Measurements from ENCODE around the gene AATK.

The AATK gene

GRCh38 chr17:81181811-81182185, 15.8 kb upstream of the AATK start:
- no peak for DNase-seq

- DNase-seq: no peak
Observed at GRCh38 chr17:81180836-81181810, 15.1 kb upstream of the AATK start.

DNA sequence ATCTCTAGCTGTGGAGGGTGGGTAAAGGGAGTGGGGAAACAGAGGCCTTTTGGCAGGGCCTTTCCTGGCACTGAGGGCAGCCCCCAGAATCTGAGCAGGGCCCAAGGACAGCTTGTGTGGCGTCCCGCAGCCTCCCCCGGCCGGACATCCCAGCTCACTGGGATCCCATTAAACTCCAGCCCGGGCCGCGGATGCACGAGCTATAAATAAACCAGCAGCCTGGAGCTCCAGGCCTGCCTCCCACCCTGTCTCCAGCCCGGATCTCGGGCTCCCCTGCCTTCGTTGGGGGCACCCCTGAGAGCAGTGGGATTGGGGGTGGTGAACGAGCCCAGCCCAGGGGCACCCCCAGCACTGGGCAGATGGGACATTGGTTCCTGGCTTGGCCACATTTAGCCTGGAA, 13.8 kb upstream of the AATK start:
- no peak for DNase-seq

DNA sequence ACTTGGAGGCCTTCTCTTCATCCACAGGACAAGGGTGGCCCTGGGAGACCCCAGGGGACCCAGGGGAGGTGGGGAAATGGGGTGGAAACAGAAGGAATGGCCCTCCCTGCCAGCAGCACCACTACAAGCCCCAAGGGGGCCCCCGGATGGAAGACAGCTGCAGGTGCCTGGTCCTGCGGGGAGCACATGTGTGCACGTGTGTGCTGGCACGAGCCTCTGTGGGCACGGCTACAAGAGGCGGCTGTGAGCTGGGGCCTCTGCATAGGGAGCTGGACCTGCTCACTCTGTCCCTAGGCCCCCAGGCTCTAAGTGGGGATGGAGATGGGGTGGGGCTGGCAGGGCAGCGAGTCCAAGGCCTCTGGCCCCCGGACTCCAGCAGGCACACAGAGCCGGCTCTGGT, 13.2 kb upstream of the AATK start:
- no peak for DNase-seq

GRCh38 chr17:81178136-81179091, 12.4 kb upstream of the AATK start:
- no peak for DNase-seq

- no peak for DNase-seq
Observed at GRCh38 chr17:81176666-81177065, 10.6 kb upstream of the AATK start.

- DNase-seq: no peak
Observed at GRCh38 chr17:81173762-81174155, 7.7 kb upstream of the AATK start.

GRCh38 chr17:81173052-81173761, 7.2 kb upstream of the AATK start:
- DNase-seq: no peak

DNA sequence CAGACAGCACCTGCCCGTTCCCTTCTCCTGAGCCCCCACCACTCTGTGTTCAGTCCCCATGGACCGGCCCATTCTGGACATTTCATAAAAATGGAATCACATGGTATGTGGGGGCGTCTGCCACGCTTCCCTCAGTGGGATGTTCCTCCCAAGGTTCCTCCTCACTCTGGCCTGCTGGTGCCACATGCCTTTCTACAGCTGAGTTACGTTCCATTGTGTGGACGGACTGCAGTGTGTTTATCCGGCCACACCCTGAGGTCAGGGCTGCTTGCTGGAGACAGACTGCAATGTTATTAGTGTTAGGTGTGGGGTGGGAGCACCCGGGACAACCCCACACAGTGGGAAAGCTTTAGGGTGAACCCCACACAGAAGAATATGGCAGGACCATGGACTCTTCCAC, 5.9 kb upstream of the AATK start:
- DNase-seq: no peak

DNA sequence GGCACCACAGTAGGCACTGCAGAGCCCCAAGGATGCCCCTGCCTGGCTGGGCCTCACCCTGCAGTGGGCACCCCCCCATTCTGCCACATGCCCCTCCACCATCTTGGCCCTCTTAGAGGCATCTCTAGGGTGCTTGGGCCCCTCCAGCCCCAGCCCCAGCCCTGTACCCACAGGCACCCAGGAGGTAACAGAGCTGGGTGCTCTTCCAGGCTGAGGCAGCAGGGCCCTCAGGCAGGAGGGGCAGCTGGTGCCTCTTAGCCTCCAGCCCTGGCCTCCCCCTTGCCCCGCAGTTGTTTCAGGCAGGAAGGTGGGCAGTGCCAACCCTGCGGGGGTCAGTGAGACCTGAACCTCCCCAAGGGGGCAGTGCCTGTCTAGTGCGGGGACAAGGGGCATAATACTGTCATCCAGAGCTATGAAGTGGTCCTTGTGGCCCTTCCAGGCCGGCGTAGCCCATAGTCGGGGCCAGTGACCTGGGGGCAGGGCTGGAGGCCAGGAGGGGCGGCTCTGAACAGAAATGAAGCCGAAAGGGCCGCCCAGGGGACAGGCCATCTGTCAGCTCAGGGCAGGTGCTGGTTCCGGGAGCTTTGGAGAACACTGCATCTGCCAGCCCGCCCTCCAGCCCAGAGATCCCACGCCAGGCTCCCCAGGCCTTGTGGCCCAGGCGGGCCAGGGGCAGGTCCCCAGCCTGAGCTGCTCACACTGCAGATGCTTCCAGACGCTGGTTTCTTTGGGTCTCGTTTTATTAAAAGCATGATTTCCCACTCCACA, 4.9 kb upstream of the AATK start:
- no peak for DNase-seq

DNA sequence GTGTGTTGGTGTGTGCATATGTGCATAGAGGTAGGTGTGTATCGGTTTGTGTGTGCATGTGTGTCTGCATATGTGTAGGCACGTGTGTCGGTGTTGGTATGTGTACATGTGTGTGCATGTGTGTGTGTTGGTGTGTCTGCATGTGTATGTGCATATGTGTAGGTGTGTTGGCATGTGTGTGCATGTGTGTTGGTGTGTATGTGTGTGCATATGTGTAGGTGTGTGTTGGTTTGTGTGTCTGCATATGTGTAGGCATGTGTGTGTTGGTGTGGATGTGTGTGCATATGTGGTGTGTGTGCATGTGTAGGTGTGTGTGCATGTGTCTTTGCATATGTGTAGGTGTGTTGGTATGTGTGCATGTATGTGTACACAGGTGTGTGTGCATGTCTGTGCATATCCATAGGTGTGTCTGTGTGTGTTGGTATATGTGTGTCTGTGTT, 3.9 kb upstream of the AATK start:
- DNase-seq: no peak

DNA sequence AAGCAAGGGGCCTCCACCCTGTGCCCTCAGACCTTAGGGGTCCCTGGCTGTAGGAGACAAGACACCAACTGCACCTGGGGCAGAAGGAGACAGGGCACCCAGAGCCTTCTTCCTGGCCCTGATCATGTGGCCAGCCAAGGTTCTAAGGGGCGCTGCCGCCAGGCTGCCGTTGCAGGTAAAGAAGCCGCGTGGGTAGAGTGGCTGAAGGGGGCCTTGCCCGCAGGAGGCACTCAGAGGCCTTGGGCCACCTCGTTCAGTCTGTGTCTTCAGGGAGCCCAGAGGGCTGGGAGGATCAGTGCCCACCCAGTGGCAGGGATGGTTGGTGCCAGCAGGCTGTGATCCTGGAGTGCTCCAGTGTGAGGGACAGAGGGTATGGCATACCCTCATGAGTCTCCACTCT, 1.6 kb upstream of the AATK start:
- DNase-seq: no peak

DNA sequence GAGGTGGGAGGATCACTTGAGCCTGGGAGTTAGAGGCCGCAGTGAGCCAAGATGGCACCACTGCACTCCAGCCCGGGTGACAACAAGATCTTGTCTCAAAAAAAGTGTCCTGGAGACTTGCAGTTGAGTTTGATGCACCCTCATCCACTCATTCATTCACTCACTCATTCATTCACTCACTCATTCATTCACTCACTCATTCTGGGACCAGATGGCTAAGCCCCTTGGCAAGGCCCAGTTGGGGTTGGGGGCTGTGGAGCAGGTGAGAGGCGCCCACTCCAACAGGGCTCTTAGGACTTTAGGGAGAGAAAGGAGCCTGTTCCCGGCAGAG, 1.1 kb upstream of the AATK start:
- no peak for DNase-seq

DNA sequence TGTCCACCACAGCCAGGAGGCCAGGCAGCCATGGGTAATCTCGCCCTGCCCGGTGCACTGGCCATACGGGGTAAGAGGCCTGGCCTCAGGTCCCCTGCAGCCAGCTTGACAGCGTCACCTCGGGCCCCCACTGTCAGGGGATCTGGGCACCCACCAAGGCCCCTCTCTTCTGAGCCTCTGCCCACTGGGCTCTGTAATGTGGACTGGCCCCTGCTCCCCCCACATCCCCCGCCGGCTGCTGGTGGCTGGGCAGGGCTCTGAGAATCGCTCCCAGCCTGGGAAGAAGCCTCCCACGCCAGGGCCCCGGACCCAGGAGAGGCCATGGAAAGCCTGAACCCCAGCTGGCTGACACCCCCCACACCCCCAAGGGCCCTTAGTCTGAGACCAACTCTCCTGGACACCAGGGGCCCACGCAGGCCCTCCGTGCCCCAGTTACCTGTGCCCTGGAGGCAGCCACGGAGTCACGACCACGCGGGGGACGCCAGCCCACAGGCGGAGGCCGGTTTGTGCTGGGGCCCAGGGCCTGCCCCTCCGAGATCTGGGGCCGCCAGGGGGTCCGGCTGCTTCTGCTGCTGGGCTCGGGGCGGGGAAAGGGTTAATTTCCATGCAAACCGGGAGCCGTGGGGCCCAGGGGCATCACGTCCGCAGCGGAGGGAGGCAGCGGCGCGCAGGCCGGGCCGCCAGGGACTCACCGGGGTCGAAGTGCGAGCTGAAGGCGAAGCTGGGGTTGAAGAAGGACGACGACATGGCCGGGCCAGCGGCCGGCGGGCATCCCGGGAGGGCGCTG, 582 bp downstream of the AATK start, which contains the start of gene PVALEF:
Gene PVALEF, plus strand, starts transcription at position 262 of the 787 bp plus-strand sequence. CDS start 15,720 bp downstream, outside the sequence.
- no peak for DNase-seq

GRCh38 chr17:81164371-81165245, 1.4 kb downstream of the AATK start:
- DNase-seq: no peak

GRCh38 chr17:81163703-81164370, 2.2 kb downstream of the AATK start:
- no peak for DNase-seq

- no peak for DNase-seq
Observed at GRCh38 chr17:81163051-81163695, 2.8 kb downstream of the AATK start.

- DNase-seq: no peak
Observed at GRCh38 chr17:81162491-81162890, 3.5 kb downstream of the AATK start.

DNA sequence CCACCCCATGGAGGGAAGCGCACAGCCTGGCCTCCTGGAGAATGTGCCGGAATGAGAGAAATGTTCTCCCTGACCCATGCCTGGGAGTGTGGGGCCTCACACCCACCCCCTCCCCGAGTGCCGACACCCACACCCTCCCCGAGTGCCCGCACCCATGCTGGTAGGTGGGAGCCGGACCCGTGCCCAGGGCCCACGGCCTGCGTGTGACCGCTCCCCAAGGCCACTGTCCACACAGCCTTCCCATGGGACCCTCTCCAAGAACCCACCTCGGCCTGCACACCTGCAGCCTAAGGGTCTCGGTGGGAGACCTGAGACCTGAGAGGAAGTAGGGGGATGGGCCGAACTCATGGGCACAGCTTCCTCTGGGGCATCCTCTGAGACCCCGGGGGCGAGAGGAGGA, 4.0 kb downstream of the AATK start:
- no peak for DNase-seq
